Left colon (tissue), 2 donors: ENCODE results near the gene TPST1. TPM values are rescaled to one million over a fixed set of nuclear protein-coding genes. Genes with fewer than 3 reads are reported as not detected.
"Not testable (repeated sequence)": the region's sequence is repeated elsewhere in the genome, so short reads cannot be mapped to it uniquely, and the experiment has no call there.

Source experiments
- ATAC-seq: fragments of 200-7000 bp; cut with Tn5 transposase; one replicate; pipeline ENCODE4 v1.9.1; 2020; ENCODE audit warnings: mild to moderate bottlenecking, moderate library complexity
- DNase-seq, 2 donors: peaks; one replicate each; pipeline ENCODE4 v3.0.0-alpha.2; 2020
- intact Hi-C, 2 donors: fragments of 100-400 bp; cut with DNase I in 1 of 2; cut with micrococcal nuclease in 1 of 2; formaldehyde crosslinking; loops; one replicate each; pipeline versions ENCODE4 v1.11.2 to v1.14.0; 2022; cut with DNase I, micrococcal nuclease
- total RNA-seq, 2 donors: library from RNA; stranded (reverse); fragmentation: NEBNext Ultra II Directional; extraction: Animal tissue kit (Norgen Biotek cat#: 25700); gene quantifications; one replicate each; pipeline ENCODE4 v1.2.1, GENCODE V29; 2021
- donor health status: DM: no; HTN: no; CAD: no.
- donor health status: DM: yes; HTN: yes; CAD: no.

Gene TPST1
- total RNA-seq, 2 donors from 2014 or later: 4.7 TPM

DNA sequence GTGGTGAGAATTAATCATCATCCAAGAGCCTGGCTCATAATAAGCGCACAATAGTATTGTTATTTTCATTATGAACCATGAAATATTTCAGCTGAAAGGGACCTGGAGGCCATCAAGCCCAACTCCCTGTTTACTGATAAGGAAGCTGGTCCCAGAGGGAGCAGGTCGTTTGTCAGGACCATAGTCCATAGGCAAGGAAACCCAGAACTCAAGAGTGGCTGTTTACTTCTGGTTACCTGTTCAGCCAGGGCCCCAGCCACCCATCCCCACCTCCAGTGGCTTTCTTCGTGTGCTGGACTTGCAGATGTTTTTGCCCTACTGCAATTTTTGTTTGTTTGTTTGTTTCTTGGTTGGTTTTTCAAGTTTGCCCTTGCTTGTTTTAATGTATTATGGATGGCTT, 152.0 kb downstream of the TPST1 start:
- DNase-seq (no peak), ATAC-seq (peak; percentile 70)
- intact Hi-C loops: no loop called here

DNA sequence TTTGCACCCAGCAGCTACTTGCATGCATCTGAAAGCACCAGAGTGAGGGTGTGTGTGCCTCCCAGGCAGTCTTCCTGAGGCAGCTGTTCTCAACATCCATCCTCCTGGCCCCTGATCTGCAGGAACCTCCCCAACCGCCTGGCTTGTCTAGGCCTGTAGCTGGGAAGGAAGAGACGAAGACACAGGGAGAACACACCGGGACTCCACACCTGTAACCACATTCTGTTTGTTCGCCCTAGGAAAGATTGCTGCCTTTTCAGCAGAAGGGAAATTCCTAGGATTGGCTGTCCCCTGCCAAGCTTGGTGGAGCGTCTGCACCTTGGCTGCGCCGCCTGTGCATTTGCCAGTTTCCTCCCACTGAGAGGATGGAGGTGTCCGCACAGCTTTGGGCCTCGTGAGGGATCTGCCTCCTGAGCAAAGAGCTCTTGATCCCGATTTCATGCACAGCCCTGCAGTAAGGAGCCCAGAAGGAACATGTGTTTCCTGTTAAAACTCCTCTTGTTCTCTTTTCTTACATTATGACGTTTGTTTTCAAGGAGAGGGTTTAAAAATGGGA, 154.6 kb downstream of the TPST1 start:
- no peak for DNase-seq
- intact Hi-C loops: no loop called here
- no peak for ATAC-seq

DNA sequence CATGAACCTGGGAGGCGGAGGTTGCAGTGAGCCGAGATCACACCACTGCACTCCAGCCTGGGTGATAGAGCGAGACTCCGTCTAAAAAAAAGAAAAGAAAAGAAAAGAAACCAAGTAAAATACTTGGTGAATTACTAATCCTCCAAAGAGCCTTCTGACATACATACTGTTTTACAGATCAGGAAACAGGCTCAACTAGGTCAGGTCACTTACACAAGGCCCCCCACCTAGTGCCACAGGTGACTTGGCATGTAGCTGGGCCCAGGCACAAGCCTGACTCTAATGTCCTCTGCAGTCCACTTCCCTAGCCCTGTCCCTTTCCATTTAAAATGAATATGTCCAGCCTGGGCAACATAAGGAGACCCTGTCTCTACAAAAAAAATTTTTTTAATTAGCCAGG, 157.0 kb downstream of the TPST1 start:
- ATAC-seq: no peak
- intact Hi-C loops: no loop called here
- no peak for DNase-seq

DNA sequence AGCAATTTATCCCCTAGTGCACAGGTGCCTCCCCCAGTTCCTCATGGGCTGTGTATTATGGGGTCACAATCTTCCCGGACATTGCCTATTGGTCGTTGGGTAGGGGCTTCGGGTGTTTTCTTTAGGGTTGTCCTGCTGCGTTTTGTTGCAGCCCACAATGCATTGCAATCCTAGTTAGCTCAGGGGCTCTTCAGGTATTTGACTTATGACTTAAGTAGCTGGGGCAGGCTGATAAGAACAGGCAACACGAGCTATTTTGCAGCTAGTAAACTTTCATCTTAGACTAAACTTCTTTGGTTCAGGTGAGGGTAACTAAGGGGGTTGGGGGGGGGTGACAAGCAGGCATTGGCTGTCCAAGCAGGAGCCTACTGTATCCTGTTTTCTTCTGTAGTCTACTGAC, 158.5 kb downstream of the TPST1 start:
- DNase-seq: no peak
- intact Hi-C loops: no loop called here
- no peak for ATAC-seq

DNA sequence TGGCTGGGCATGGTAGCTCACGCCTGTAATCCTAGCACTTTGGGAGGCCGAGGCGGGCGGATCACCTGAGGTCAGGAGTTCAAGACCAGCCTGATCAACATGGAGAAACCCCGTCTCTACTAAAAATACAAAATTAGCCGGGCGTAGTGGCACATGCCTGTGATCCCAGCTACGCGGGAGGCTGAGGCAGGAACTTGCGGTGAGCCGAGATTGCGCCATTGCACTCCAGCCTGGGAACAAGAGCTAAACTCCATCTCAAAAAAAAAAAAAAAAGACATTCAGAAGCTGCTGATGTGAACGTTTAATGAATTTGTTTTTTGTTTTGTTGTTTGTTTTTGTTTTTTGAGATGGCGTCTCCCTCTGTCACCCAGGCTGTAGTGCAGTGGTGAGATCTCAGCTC, 159.9 kb downstream of the TPST1 start:
- DNase-seq, ATAC-seq, intact Hi-C loops: not testable (repeated sequence)

DNA sequence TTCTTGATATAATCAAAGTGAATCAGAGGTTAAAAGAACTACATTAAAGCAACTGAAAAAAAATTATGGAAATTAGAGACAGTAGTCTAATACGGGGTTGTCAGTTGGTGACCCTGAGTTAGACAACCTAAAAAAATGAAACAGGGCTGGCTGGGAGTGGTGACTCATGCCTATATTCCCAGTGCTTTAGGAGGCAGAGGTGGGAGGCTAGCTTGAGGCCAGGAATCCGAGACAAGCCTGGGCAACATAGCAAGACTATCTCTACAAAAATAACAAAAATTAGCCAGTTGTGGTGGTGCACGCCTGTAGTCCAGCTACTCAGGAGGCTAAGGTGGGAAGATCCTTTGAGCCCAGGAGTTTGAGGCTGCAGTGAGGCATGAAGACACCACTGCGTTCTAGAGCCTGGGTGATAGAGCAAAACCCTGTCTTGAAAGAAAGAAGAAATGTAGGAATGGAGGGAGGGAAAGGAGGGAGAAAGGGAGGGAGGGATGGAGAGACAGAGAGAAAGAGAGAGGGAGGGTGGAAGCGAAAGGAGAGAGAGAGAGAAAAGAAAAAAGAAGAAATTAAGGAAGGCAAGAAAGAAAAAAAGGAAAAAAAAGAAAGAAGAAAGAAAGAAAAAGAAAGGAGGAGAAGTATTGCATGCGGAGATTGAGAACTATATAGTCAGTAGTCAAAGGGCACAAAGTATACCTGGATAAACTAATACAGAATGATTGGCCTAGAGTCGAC, 166.1 kb downstream of the TPST1 start:
- intact Hi-C loops: no loop called here
- ATAC-seq (no peak), DNase-seq (no peak)

DNA sequence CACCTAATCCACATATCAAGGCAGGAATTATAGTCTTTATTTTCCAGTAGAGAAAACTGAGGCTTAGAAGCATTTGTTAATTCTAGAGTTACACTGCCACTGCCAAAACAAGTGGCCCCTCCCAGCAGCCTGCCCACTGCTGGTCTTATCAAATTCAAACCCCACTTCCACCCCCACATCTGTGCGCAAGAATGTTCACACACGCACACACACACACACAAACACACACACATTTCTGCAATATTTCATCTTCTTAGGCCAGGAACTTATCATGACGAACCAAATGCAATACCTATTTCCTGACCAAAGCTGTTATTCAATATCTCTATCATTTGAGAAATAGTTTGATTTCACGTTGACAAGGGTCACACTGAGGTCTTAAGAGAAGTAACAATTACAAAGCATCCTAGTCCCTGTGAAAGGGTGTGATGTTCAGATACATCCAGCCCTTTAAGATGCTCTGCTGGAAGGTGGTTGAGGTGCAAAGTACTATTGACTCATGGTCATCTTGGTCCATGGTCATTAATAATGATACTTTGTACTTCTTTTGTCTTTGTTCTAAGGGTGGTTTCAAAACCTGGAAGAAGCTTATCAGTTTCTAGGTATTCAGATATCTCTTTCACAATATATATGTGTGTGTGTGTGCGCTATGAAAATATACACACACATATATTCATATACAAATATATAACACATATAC, 169.2 kb downstream of the TPST1 start:
- DNase-seq, ATAC-seq, intact Hi-C loops: not testable (repeated sequence)

DNA sequence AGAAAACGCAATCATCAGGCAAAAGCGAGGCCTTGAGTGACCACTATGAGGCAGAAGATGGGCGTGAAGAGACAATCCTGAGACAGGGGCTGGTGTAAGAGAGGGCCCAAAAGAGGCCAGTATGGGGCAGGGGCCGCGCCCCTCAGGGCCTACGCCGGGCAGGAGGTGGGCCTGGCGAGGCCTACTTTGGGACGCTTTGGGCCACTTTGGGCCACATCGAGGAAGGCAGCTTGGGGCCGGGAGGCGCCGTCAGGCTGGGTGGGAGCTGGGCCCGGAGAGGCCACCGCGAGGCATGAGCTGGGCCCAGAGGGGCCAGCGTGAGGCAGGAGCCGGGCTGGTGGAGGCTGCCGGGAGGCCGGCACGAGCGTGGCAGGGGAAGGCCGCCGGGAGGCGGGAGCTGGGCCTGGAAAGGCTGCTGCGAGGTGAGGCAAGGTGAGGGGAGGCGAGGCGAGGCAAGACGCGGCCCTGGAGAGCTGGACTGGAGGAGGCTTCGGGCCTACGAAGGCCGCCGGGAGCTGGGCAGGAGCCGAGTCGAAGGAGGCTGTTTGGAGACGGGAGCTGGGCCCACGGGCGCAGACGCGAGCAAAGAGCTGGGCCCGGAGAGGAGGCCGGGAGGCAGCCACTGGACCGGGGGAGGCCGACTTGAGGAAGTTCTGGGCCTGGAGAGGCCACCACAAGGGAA, 171.3 kb downstream of the TPST1 start:
- no peak for DNase-seq
- intact Hi-C loops: no loop called here
- ATAC-seq: no peak

DNA sequence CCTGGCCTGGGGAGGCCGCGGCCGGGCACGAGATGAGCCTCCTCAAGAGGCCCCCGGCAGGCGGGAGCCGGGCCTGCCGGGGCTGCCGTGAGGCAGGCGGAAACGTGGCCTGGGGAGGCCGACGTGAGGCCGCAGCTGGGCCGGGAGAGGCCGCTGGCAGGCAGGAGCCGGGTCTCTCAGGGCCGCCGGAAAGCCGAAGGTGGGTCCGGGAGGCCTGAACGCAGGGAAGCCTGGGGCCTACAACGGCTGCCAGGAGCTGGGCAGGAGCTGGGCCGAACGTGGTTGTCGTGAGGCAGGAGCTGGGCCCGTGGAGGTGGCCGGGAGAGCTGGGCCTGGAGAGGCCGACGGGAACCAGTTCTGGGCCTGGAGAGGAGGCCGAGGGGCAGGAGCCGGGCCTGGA, 171.9 kb downstream of the TPST1 start:
- no peak for ATAC-seq
- DNase-seq: no peak
- intact Hi-C loops: no loop called here

DNA sequence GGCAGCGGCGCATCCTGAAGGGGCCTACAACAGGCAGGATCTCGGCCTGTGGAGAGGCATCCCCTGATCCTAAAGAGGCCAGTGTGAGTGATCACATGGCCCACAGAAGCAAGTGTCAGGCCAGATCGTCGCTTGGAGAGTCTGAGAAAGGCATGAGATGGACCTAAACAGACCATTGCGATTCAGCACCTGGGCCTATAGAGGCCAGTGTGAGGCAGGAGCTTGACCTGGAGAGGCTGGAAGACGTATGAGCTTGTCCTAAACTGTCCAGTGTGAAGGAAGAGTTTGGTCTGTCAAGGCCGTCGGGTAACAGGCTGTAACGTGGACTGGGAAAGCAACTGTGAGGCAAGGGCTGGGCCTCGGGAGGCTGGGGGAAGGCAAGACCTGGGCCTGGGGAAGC, 172.6 kb downstream of the TPST1 start:
- ATAC-seq (no peak), DNase-seq (no peak)
- intact Hi-C loops: no loop called here

DNA sequence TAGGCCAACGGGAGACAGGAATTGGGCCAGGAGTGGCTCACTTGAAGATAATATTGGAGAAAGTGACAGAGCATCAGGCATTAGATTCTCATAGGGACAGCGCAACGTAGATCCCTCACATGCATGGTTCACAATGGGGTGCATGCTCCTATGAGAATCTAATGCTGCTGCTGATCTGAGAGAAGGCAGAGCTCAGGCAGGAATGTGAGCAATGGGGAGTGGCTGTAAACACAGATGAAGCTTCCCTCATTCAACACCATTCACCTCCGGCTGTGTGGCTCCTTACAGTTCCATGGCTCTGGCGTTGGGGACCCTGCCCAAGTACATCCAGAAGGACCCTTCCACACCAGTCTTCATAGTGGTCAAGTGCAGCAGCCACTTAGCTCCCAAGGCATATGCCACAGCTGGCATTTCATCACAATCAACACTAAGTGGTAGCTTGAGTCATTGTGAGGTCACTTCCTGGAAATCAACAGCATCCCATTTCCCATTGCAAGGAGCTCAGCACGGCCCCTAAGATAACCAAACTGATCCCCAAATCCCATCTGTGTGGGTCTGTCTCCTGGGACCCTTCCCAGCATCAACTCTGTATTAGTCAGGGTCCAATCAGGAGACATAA, 174.5 kb downstream of the TPST1 start:
- intact Hi-C loops: no loop called here
- DNase-seq: no peak
- ATAC-seq: no peak

DNA sequence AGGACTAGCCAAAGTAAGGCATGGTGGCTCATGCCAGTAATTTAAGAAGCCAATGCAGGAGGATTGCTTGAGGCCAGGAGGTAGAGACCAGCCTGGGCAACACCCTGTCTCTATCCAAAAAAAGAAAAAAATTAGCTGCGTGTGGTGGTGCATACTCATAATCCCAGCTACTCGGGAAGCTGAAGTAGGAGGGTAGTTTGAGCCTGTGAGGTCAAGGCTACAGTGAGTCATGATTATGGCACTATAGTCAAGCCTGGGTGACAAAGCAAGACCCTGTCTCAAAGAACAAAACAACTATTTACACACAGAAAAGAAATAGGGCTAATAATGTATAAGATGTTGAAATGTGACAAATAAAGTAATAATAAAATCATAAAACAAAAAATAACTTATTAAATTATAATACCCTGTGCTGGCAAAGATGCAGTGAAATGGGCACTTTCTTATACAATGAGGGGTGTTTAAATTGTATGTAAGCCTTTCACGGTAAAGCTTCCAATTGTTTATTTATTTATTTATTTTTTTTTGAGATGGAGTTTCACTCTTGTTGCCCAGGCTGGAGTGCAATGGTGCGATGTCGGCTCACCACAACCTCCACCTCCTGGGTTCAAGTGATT, 175.2 kb downstream of the TPST1 start:
- intact Hi-C loops: no loop called here
- ATAC-seq (no peak), DNase-seq (no peak)

DNA sequence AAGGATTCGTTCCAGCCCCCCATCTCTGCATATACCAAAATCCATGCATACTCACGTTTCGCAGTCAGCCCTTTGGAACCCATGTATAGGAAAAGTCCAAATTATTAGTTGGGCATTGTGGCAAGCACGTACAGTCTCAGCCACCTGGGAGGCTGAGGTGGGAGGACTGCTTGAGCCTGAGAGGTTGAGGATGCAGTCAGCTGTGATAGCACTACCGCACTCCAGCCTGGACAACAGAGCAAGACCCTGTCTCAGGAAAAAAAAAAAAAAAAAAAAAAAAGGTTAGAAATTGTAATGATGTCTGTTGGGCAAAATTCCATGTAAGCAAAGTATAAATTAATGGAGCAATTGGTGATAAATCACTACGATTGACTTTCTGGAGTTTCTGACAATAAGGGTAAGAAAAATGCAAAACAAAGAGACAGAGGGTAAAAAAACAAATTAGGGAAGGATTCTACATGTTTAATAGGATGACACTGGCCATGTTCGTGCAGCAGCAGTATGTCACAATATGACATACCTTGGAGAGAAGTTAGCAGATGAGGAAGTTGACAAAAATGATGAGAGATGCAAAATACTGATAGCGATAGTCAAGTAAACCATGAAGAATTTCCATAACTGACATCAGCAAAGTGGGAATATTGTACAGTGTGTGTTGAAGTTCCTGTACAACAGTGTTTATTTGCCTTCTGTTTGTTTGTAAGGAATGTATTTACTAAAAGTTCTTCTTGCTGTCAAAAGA, 177.2 kb downstream of the TPST1 start:
- intact Hi-C loops, DNase-seq, ATAC-seq: not testable (repeated sequence)

DNA sequence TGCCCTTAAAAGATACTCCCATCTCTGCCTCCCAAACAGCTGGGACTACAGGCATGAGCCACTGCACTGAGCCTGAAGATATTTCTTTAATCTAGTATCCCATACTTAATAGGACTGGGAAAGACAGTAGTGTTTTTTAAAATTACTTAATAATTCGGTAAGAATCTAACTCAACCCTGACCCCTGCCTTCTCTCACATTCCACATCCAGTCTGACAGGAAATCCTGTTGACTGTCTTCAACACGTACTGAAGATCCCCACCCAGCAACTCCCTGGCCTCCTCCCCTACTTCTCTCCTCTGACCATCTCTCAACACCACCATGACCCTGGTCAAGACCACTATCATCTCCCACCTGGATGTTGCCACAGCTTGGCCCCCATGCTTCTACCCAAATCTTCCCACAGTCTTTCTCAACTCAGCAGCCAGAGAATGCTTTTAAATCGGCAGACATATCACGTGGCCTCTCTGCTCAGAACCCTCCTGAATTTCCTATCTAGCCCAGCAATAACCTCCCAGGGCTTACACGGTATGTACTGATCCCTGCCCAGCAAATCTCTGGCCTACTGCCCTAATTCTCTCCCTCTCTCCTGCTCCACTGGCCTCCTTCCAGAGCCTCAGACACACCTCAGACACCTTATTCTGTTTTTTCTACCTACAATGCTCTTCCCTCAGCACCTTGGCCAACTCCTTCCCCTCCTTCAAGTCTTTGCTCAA, 180.2 kb downstream of the TPST1 start:
- DNase-seq, intact Hi-C loops, ATAC-seq: not testable (repeated sequence)

DNA sequence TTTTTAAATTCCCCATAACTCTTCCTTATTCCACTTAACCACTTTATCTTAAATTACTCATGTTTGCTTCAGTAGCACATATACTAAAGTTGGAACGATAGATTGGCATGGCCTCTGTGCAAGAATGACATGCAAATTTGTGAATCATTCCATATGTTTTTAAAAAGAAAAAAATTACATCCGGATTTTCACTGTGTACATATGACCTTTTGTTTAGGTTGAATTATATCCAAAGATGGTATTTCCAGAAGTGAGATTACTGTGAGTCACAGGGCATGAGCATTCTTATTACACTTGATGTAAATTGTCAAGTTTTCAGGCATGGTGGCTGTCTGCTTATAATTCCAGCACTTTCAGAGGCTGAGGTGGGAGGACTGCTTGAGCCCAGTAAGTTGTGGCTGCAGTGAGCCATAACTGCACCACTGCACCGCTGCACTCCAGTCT, 190.0 kb downstream of the TPST1 start:
- intact Hi-C loops, ATAC-seq, DNase-seq: not testable (repeated sequence)

DNA sequence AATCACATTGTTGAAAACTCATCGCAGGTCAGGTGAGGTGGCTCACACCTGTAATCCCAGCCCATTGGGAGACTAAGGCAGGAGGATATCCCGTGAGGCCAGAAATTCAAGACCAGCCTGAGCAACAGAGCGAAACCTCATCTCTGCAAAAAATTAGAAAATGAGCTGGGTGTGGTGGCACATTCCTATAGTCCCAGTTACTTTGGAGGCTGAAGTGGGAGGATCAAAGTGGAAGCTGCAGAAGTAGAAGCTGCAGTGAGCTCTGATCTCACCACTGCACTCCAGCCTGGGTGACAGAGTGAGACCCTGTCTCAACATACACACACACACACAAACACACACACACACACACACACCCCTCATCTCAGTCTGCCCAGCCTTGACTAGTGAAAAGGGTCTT, 190.9 kb downstream of the TPST1 start:
- ATAC-seq, DNase-seq, intact Hi-C loops: not testable (repeated sequence)

DNA sequence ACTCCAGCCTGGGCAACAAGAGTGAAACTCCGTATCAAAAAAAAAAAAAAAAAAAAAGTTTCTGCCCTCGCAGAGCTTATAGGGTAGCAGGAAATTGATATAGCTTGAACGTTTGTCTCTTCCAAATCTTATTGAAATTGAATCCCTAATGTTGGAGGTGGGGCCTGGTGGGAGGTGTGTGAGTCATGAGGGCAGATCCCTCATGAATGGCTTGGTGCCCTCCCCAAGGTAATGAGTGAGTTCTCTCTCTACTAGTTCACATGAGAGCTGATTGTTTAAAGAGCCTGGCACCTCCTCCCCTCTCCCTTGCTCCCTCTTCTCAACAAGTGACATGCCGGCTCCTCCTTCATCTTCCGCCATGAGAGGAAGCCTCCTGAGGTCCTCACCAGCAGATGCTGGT, 193.7 kb downstream of the TPST1 start:
- DNase-seq, ATAC-seq, intact Hi-C loops: not testable (repeated sequence)
